ENCODE results near the gene RTN4RL1. TPM values are rescaled to one million over a fixed set of nuclear protein-coding genes. Genes with fewer than 3 reads are reported as not detected.

The RTN4RL1 gene
- total RNA-seq, 1 donor from 2014 or later, result 4.0 TPM

GRCh38 chr17:1908699-1909309 is 116.3 kb downstream of the RTN4RL1 start:
- Histone ChIP-seq H3K27me3 (ENCODE audit: low read depth) (peaks cover 63% of the 10 kb centered on the region), H3K4me1 (peaks cover 33% of the 10 kb centered on the region), H3K36me3 (no peaks in the 10 kb centered on the region), H3K4me3 (peak overlapping the region; percentile 53), H3K9me3 (replicated peaks) (no peaks in the 10 kb centered on the region), H3K27ac (replicated peaks) (no peak overlapping the region)
- intact Hi-C loops (cut with micrococcal nuclease), result no loop called here
- DNase-seq, result peak; percentile 27
- TF ChIP-seq CTCF (IDR thresholded peaks at IDR 0.05; ENCODE audit: borderline replicate concordance), result peak; percentile 82

DNA sequence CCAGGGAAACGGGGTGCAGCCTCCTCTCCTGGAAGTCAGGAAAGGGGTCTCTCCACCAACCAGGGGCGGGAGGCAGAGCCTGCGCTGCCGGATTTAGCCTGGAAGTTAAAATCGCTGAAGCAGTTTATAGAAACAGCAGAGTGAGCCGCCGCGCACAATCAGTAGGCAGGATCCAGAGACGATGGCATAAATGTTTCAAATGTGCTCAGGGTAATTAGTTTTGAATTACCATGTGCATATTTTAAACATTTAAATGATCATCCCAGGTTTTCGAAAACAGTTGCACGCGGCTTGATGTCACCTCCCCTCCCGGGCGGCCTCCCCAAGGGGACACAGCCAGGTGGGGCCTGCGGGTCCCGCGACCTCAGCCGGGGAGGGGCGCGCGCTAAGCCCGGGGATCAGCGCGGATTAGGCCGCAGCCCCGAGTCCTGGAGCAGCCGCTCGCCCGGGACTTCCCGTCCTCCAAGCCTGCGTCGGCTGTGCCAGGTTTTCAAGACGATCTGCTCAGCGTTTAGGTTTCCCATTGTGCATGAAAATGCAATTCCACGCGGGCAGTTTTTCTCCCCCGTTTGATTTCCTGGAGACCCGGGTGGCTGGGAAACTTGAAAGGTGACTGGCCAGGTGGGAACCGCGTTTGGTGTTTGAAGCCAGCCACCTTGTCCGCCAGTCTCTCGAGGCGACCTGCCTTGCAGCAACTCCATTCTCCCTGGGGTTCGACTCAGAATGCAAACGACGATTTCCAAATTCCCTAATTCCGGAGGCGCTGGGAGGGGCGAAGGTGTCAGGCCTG is 117.0 kb downstream of the RTN4RL1 start:
- H3K4me3 ChIP-seq, result peak overlapping the region; percentile 53
- H3K4me1 ChIP-seq, result peaks cover 33% of the 10 kb centered on the region
- TF ChIP-seq CTCF (IDR thresholded peaks at IDR 0.05; ENCODE audit: borderline replicate concordance), result no peak
- H3K27ac ChIP-seq (replicated peaks), result no peak overlapping the region
- intact Hi-C loops (cut with micrococcal nuclease), result no loop called here
- no peaks in the 10 kb centered on the region for H3K9me3 ChIP-seq (replicated peaks)
- DNase-seq, result no peak
- peaks cover 56% of the 10 kb centered on the region for H3K27me3 ChIP-seq (ENCODE audit: low read depth)
- no peaks in the 10 kb centered on the region for H3K36me3 ChIP-seq

GRCh38 chr17:1907216-1907631 is 117.9 kb downstream of the RTN4RL1 start:
- TF ChIP-seq CTCF (IDR thresholded peaks at IDR 0.05; ENCODE audit: borderline replicate concordance), result no peak
- peaks cover 33% of the 10 kb centered on the region for H3K4me1 ChIP-seq
- intact Hi-C loops (cut with micrococcal nuclease), result no loop called here
- H3K27ac ChIP-seq (replicated peaks), result no peak overlapping the region
- no peak overlapping the region for H3K4me3 ChIP-seq
- no peaks in the 10 kb centered on the region for H3K36me3 ChIP-seq
- no peaks in the 10 kb centered on the region for H3K9me3 ChIP-seq (replicated peaks)
- no peak for DNase-seq
- peaks cover 47% of the 10 kb centered on the region for H3K27me3 ChIP-seq (ENCODE audit: low read depth)

GRCh38 chr17:1906662-1907101 is 118.5 kb downstream of the RTN4RL1 start:
- H3K27me3 ChIP-seq (ENCODE audit: low read depth), result peaks cover 42% of the 10 kb centered on the region
- intact Hi-C loops (cut with micrococcal nuclease), result no loop called here
- no peaks in the 10 kb centered on the region for H3K36me3 ChIP-seq
- DNase-seq, result no peak
- no peak overlapping the region for H3K27ac ChIP-seq (replicated peaks)
- TF ChIP-seq CTCF (IDR thresholded peaks at IDR 0.05; ENCODE audit: borderline replicate concordance), result no peak
- no peak overlapping the region for H3K4me3 ChIP-seq
- H3K9me3 ChIP-seq (replicated peaks), result no peaks in the 10 kb centered on the region
- peaks cover 33% of the 10 kb centered on the region for H3K4me1 ChIP-seq

- Histone ChIP-seq H3K27me3 (ENCODE audit: low read depth) (peaks cover 33% of the 10 kb centered on the region), H3K4me1 (peaks cover 33% of the 10 kb centered on the region), H3K36me3 (no peaks in the 10 kb centered on the region), H3K9me3 (replicated peaks) (no peaks in the 10 kb centered on the region), H3K27ac (replicated peaks) (peak overlapping the region; percentile 56), H3K4me3 (peak overlapping the region; percentile 7)
- DNase-seq, result no peak
- no peak for TF ChIP-seq CTCF (IDR thresholded peaks at IDR 0.05; ENCODE audit: borderline replicate concordance)
- intact Hi-C loops (cut with micrococcal nuclease), result no loop called here
Measured at GRCh38 chr17:1905190-1905913, 119.8 kb downstream of the RTN4RL1 start.
